DND-41 (cell line): ENCODE data around the gene FBXL14.
A peak's percentile ranks its signal among the peaks of the same experiment; 100 is the strongest.

Experiments
- ATAC-seq: fragments of 200-7000 bp; cut with Tn5 transposase; 3 replicates; pipeline ENCODE4 v1.9.1; 2021; ENCODE audit warnings: low read depth; ENCODE audit not compliant: insufficient read depth
- DNase-seq: peaks from one replicate; pipeline ENCODE4 v3.0.0-alpha.2; 2020
- H2AFZ ChIP-seq: 2 replicates; pipeline ENCODE4 v1.6.0; 2012; ENCODE audit warnings: low read depth, low read length
- H3K27ac ChIP-seq: 2 replicates; pipeline ENCODE4 v1.5.1; 2012; ENCODE audit warnings: low read length, inconsistent platforms
- H3K27me3 ChIP-seq: fragments of 200-600 bp; sonication (generic); 2 replicates; pipeline ENCODE4 v1.6.0; 2012; ENCODE audit warnings: low read length, mild to moderate bottlenecking, inconsistent platforms; ENCODE audit not compliant: insufficient read depth, poor library complexity
- H3K36me3 ChIP-seq: 2 replicates; pipeline ENCODE4 v1.5.1; 2012; ENCODE audit warnings: low read length, inconsistent platforms; ENCODE audit not compliant: insufficient read depth
- H3K4me1 ChIP-seq: 2 replicates; pipeline ENCODE4 v1.5.1; 2012; ENCODE audit warnings: mild to moderate bottlenecking, low read length; ENCODE audit not compliant: insufficient read depth
- H3K4me2 ChIP-seq: 2 replicates; pipeline ENCODE4 v1.6.0; 2012; ENCODE audit warnings: mild to moderate bottlenecking, moderate library complexity, low read length, inconsistent platforms; ENCODE audit not compliant: insufficient read depth
- H3K4me3 ChIP-seq, 2 experiments: fragments of 200-600 bp in 1 of 2; shearing (Covaris generic) in 1 of 2; 2 replicates each; pipeline ENCODE4 v1.5.1; 2012 to 2016; ENCODE audit warnings: inconsistent platforms in 2 of 2, low read length in 2 of 2, mild to moderate bottlenecking in 2 of 2, low read depth in 1 of 2, moderate library complexity in 1 of 2
- H3K79me2 ChIP-seq: 2 replicates; pipeline ENCODE4 v1.6.0; 2012; ENCODE audit warnings: low read length, inconsistent platforms; ENCODE audit not compliant: insufficient read depth
- H3K9ac ChIP-seq: 2 replicates; pipeline ENCODE4 v1.6.0; 2012; ENCODE audit warnings: low read depth, mild to moderate bottlenecking, inconsistent platforms, low read length, moderate library complexity
- H3K9me3 ChIP-seq: 2 replicates; pipeline ENCODE4 v1.5.1; 2012; ENCODE audit warnings: low read length, moderate library complexity, mild to moderate bottlenecking, inconsistent platforms; ENCODE audit not compliant: insufficient read depth, severe bottlenecking
- H4K20me1 ChIP-seq: 2 replicates; pipeline ENCODE4 v1.6.0; 2012; ENCODE audit warnings: low read length; ENCODE audit not compliant: insufficient read depth
- CTCF ChIP-seq: IDR thresholded peaks from 2 replicates; pipeline ENCODE4 v1.5.1; 2012; ENCODE audit warnings: borderline replicate concordance, low read length, moderate library complexity, mild to moderate bottlenecking; ENCODE audit not compliant: poor library complexity, severe bottlenecking; ENCODE audit errors: extremely low read depth
- EZH2 ChIP-seq: IDR thresholded peaks from 3 replicates; pipeline ENCODE4 v1.6.1; 2012; ENCODE audit warnings: borderline replicate concordance, low read depth, mild to moderate bottlenecking, moderate library complexity, low read length, inconsistent platforms; ENCODE audit not compliant: severe bottlenecking

FBXL14 gene

GRCh38 chr12:1536817-1537216, 57.6 kb downstream of the FBXL14 start:
- no peak for TF ChIP-seq CTCF
- TF ChIP-seq EZH2: no peak
- no peak overlapping the region for H3K4me3 ChIP-seq
- H3K79me2 ChIP-seq: no peaks in the 10 kb centered on the region
- no peak overlapping the region for H2AFZ ChIP-seq
- no peak overlapping the region for H3K27ac ChIP-seq
- no peak overlapping the region for H3K4me2 ChIP-seq
- H3K9me3 ChIP-seq: no peaks in the 10 kb centered on the region
- peaks cover 51% of the 10 kb centered on the region for H3K27me3 ChIP-seq
- ATAC-seq (no peak), DNase-seq (no peak)
- H4K20me1 ChIP-seq: peaks cover 4% of the 10 kb centered on the region
- peaks cover 18% of the 10 kb centered on the region for H3K4me1 ChIP-seq
- H3K9ac ChIP-seq: no peak overlapping the region
- H3K36me3 ChIP-seq: no peaks in the 10 kb centered on the region

GRCh38 chr12:1534748-1535147, 59.6 kb downstream of the FBXL14 start:
- TF ChIP-seq EZH2 (no peak), CTCF (no peak)
- peaks cover 18% of the 10 kb centered on the region for H3K4me1 ChIP-seq
- peaks cover 6% of the 10 kb centered on the region for H4K20me1 ChIP-seq
- no peak overlapping the region for H3K9ac ChIP-seq
- no peak overlapping the region for H2AFZ ChIP-seq
- H3K27ac ChIP-seq: no peak overlapping the region
- no peak overlapping the region for H3K4me3 ChIP-seq
- H3K9me3 ChIP-seq: no peaks in the 10 kb centered on the region
- peaks cover 51% of the 10 kb centered on the region for H3K27me3 ChIP-seq
- ATAC-seq: 0 out of 3 replicates have a peak, but pooled peaks have one; percentile 30
- H3K4me2 ChIP-seq: no peak overlapping the region
- H3K36me3 ChIP-seq: no peaks in the 10 kb centered on the region
- no peak for DNase-seq
- H3K79me2 ChIP-seq: no peaks in the 10 kb centered on the region

- H3K9me3 ChIP-seq: no peaks in the 10 kb centered on the region
- H4K20me1 ChIP-seq: peaks cover 6% of the 10 kb centered on the region
- H3K27ac ChIP-seq: no peak overlapping the region
- H3K4me2 ChIP-seq: no peak overlapping the region
- DNase-seq (peak; percentile 38), ATAC-seq (peak; percentile 78)
- H3K79me2 ChIP-seq: no peaks in the 10 kb centered on the region
- H3K4me1 ChIP-seq: peaks cover 18% of the 10 kb centered on the region
- peaks cover 51% of the 10 kb centered on the region for H3K27me3 ChIP-seq
- no peaks in the 10 kb centered on the region for H3K36me3 ChIP-seq
- TF ChIP-seq EZH2: no peak
- no peak for TF ChIP-seq CTCF
- no peak overlapping the region for H3K4me3 ChIP-seq
- H3K9ac ChIP-seq: no peak overlapping the region
- H2AFZ ChIP-seq: no peak overlapping the region
Observed at GRCh38 chr12:1533602-1534304, 60.6 kb downstream of the FBXL14 start.
